Activated T-cell treated with anti-CD3 and anti-CD28 coated beads, Interleukin-2, amount 50 U/mL, for 1 hour (primary cell): ENCODE measurements around the gene PPFIA4.

Experiments
- DNase-seq: peaks from one replicate; pipeline ENCODE4 v3.0.0-alpha.2; 2020

Gene PPFIA4

DNA sequence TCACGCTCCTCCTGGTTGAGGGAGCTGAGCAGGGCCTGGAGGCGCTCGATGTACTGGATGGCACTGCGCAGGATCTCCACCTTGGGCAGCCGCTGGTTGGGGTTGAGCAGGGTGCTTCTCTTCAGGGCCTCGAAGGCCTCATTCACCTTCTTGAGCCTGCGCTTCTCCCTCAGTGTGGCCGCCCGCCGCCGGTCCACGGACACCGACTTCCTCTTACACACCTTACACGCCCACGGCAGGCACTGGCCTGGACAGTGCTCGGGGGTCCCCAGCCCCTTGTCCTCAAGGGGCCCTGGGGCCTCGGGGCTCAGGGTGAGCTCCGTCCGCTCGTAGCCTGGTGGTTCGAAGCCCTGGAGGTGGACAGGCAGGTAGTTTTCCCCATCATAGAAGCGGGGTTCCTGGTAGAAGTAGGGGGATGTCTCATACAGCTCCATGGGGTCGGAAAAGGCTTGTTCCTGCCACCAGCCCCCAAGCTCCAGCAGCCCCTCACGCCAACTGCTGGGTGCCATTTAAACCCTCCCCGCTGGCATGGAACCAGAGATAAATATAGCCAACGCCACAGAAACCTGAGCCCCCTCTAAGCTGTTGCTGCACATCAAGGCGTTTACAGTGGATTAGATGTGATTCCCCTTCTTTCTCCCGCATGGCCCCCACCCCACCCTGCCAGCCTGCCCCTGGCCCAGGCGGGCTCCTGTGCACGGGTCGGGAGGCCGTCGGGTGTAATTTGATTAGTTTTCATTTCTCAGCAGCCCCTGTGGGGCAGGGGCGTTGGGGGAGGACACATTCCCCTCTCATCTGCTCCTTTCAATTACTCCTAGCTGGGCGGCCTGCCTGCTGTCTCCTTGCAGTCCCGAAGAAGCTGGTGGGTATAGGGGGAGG, 59.5 kb downstream of the PPFIA4 start, which contains the start of gene MYOG:
Gene MYOG, minus strand, starts transcription at position 485 of the 879 bp plus-strand sequence. Its CDS starts 51 bp downstream, at position 434.
- no peak for DNase-seq

DNA sequence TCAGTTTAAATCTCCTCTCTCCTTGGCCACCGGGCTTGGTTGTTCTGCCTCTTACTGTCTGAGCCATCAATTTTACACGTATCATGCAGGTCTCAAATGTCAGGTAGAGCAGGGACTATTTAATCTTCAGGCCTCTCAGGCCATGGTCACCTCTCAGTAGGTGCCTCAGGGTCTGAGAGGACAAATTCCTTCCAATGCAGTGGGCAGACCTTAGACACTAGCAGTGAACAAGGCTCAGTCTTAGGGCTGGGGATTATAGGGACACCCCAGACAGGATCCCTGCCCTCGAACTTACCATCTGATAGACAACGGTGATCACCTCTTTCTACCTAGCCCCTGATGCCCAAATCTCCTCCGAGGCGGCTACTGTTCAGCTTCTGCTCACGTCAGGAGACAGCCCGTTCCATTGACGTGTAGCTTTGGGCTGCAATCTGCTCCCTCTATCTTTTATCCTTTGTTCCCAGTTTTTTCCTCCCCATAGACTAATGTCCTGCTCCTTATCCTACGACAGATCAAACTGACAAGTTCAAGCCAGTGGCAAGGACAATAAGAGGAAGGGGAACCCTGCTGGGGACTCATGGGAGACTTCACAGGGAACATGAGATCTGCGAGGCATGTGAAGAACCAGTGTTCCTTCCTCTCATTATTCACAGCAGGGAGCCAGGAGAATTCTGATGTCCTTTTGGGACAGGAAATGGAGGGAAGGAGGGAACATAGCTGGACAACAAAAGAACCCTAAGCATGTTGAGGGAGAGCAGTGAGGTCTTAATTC, 60.9 kb downstream of the PPFIA4 start:
- DNase-seq, result no peak

DNA sequence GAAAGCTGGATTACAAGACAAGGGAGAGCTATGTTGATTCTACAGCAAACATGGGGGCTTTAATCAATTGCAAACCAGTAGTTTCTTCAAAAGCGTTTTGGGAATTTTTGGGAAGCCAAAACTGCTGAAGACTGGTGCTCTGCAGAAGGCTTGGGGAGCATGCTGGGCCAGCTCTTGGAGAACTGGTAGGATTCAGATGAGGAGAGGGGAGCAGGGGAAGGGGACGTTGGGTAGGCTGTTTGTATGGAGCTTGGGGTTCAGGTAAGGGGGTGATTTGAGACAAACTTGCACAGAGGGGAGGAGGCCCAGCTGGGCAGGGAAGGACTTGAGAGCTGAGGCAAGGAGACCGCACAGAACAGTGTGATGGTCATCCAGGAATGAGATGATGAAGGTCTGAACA, 62.1 kb downstream of the PPFIA4 start:
- no peak for DNase-seq

DNA sequence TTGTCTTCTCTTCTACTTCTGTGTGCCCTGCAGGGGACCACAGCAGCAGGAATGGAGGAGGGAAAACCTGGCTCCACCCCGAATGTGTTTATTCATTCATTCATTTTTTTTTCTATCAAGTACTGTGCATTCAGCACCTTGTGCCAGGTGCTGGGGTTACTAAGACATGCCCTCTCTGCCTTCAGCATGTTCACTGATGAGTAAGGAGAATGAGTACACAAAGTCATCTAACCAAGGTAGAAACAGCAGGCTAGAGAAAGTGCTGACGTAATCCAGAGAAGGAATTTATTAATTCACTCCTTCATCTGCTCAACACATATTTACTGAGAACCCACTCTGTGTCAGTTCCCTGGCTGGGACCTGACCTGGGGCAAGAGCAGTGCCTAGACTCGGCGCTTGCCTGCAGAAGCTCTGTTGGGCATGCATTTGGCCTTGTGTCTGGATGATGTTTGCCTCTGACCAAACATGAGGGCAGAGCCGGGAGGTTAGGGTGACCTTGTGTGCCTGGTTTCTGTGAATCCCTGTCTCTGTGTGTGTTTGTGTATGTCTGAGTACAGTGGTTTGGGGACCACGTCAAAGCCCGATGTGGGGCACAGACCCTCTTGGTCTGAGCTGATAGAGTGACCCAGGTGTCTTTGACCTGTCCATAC, 62.8 kb downstream of the PPFIA4 start:
- DNase-seq, result no peak

DNA sequence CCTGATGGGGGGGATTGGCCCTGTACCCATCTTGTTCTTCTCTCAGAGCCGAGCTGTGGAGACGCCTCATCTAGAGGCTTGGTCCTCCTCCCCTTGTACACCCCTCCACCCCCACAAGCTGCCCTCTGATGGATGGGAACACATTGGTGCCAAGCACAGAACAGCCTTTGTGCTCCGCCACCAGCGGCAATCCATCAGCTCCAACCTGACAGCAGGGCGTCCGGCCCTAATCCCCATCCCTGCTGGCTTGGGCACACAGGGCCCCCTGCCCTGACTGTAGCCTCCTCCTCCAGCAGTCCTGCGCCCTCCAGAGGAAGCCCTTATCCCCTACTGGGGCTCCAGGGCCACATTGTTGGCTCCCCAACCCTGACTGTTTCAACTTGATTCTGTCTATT, 63.4 kb downstream of the PPFIA4 start:
- DNase-seq, result no peak

DNA sequence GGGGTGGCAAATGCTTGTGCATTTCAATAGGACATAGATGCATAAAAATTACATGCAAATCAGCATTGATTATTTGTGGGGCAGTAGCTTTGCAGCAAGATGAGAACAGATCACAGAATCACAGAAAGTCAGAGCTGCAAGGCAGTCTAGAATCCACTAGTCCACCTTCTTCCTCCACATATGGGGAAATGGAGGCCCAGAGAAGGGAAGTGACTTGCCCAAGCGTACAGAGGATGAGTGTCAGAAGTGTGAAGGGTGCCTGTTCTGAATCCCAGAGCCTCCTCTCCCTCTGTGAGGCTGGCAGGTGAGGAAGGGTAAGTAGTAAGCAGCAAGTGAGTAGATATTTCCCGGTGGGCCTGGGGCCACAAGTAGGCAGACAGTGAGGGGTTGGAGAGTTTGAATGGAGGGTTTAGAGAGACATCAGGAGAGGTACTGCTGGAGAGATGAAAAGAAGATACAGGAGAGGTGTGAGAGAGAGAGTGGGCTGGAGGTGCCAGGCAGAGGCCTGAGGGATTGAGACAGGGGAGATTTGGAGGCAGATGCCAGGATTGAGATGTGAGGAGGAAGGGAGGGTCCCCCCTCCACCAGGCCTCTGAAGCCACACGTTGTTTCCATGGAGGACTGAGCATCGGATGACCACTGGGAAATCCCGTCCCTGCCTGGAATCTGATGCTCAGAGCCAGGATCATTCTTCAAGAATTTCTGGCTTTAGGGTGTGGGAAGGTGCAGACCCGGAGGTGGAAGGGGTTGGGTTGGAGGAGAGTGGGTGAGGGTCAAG, 64.3 kb downstream of the PPFIA4 start:
- DNase-seq, result no peak

DNA sequence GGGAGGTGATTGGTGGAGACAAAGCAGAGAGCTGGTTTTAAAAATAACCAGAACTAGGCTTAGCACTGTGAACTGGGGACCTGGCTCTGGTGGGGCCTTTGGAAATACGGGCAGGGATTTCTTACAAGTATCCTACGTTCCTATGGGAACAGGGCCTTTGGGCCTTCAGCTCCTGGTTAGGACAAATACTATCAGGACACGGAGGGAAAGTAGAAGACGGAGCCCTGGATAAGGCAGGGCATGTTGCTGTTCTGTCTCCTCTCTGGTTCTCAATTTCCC, 64.8 kb downstream of the PPFIA4 start:
- no peak for DNase-seq

DNA sequence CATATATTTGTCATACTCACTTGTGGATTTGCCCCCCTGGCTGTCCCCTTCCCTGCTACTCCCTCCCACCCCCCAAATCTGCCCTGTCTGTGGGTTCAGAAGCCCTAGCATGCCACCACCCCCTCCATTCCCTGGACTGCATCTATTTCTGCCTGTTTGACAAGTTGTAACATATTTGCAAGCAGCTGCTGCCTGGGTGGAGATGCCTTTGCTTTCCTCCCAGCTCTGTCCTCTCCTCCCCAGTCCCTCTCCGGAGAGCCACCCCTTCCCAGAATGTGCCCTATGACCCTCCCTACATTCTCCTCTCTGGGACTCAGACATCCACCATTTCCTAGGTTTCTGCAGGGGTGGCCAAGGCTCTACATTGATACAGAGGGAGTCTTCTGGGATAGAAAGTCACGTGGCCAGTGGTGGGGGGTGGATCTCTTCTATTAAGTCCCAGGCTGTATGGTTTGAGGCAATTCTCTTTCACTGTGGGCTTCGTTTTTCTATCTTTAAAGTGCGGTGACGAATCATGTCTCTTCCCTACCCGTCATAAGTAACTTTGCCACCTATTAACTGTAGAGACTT, 65.6 kb downstream of the PPFIA4 start:
- no peak for DNase-seq

DNA sequence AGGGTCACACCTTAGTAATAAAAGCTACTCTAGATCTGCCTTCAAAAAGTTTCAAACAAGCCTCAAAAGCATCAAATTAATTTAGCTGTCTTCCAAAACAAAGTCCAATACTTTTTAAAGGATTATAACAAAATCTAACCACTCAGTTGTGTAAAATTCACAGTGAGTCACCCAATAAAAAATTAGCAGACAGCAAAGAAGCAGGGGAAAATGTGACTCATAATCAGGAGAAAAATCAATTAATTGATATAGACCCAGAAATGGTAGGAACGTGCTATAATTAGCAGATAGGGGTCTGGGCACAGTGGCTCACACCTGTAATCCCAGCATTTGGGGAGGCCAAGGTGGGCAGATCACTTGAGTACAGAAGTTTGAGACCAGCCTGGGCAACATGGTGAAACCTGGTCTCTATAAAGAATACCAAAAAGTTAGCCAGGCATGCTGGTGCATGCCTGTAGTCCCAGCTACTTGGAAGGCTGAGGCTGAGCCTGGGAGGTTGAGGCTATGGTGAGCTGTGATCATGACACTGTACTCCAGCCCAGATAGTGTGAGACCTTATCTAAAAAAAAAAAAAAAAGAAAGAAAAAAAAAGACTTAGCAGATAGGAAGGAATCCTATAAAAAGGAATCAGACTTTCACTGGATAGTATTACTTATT, 67.6 kb downstream of the PPFIA4 start:
- no peak for DNase-seq

DNA sequence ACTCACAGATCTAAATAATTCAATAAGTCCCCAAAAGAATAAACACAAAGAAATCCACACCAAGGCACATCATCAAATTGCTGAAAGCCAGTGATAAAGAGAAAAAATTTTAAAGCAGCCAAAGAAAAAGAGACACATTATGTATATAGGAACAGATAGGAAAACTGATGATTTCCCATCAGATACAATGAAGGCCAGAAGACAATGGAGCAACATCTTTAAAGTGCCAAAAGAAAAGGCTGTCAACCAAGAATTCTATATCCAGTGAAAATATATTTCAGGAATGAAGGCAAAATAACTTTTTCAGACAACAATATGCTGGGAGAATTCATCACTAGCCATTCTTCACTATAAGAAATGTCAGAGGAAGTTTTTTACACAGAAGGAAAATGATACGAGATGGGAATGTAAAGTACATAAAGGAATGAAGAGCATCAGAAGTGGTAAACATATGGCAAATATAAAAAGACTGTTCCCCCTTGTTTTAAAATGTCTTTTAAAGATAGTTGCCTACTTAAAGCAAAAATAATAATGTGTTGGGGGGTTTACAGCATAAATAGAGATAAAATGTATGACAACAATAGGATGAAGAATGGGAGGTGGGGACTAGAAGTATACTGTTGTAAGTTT, 68.9 kb downstream of the PPFIA4 start:
- no peak for DNase-seq

DNA sequence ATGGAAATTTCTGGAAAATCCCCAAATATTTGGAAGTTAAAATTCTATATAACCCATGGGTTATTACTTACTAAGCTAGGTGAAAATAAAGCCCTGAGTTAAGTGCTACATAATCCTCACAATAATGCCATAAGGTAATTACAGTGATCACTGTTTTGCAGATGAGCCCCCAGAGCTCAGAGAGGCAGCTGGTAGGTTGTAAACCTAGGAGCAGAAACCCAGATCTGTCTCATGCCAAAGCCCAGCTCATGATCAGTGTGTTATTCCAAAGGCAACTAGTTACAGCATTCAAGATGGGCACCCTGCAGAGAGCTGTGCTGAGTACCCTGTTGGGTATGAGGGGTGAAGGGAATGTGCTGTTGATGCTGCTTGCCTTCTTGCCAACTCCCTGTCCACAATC, 70.3 kb downstream of the PPFIA4 start:
- DNase-seq, result no peak

DNA sequence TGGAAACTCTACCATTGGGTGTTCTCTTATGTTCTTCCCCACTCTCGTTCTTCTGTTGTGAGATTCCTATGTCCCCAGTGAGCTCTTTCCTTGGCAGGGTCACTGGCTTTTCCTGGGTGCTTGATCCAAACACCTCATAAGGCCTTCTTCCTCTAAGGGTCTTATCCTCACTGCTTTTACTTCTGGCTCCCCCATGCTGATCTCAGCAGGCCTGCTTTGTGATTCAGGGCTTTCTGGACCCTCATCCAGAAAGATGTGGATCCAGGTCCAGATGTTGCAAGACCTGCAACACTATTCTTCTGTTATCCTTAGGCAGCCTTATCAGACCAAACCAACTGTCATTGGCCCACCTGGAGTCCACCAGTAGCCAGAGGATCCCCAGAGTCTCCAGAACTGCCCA, 70.7 kb downstream of the PPFIA4 start:
- no peak for DNase-seq

DNA sequence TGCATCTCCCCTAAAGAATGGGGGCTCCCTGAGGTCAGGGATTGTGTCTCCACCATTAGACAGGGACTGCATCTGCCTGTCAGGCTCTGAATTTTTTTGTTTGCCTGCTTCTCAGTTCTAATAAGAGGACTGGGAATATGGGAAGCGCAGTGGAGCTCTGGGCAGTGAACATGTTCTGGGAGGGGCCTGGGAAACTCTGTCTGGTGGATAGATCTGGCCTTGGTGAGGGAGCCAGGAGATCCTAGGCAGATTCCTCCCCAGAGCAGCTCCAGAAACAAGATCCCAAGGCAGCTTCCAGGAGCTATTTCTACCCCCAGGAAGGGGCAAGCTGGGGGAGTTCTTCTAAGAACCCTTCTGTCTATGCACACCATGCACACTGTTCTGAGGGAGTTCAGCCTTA, 72.2 kb downstream of the PPFIA4 start:
- no peak for DNase-seq

DNA sequence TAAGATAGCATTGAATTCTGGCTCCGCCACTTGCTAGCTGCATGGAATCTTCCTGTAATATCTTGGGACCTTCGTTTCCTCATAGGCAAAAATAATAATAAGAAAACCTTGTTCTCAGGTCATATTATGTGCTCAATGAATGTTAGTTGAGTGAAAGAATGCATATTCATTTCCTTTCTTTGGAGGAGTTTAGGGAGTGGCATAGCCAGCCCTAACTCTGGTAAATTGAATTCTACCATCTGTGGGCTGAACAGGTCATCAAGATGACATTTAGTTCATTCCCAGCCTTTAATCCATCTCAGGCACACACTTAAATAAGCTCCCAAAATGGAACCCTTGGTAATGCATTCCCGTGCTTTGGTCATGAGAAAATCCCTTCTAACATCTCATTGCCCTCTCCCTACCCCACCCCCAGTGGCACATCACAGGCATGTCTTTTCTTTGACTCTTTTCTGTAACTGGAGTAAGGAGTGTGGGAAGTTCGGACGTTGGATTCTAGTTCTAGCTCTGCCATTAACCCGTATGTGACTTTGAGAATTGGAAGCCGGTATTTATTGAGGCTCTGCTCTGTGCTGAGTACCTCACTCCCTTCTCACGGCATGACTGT, 72.7 kb downstream of the PPFIA4 start:
- no peak for DNase-seq

DNA sequence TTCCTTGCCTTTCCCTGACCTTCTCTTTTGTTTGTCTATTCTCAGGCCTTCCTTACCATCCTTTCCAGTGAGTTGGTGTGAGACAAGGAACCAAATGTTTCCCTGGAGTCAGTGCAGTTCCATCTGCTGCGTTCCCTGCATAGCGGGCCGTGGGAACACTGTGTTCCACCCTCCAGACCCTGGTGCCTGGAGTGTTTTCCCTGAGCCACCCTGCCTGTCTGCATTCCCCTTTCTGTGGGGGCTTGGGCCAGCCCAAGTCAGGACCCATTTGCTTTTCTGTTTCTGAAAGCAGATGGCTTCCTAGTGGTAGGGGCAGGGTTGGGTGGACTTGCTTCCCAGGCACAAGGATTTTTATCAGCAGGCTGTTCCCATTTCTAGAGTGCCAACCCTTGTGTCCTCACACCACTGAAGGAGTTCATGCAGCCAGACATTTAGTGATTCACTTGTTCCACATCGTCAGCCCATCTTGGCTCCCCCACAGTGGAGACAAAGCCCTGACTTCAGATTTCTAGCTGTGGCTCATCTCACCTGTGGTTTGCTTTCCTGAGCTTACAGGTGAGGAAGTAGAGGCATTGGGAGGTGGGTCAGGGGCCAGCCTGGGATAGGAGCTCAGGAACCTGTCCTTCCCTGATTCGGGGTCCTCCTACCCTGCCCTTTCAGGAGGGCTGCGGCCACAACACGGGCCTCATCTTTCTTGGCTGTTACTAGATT, 73.7 kb downstream of the PPFIA4 start:
- no peak for DNase-seq

DNA sequence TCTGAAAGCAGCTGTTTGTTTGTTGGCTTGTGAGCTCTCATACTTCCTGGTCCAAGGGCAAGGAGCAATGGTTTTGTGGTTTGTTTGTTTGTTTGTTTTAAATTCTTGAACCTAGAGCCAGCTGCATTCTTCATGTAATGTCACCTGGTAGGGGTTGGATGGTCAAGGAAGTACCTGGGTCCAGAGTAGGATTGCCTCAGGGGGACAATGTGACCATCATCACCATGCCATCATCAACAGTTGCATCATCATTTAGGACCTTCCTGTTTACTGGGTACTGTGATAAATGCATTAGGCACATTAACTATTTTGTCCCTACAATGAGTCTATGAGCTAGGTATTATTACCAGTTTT, 74.2 kb downstream of the PPFIA4 start:
- DNase-seq, result no peak

DNA sequence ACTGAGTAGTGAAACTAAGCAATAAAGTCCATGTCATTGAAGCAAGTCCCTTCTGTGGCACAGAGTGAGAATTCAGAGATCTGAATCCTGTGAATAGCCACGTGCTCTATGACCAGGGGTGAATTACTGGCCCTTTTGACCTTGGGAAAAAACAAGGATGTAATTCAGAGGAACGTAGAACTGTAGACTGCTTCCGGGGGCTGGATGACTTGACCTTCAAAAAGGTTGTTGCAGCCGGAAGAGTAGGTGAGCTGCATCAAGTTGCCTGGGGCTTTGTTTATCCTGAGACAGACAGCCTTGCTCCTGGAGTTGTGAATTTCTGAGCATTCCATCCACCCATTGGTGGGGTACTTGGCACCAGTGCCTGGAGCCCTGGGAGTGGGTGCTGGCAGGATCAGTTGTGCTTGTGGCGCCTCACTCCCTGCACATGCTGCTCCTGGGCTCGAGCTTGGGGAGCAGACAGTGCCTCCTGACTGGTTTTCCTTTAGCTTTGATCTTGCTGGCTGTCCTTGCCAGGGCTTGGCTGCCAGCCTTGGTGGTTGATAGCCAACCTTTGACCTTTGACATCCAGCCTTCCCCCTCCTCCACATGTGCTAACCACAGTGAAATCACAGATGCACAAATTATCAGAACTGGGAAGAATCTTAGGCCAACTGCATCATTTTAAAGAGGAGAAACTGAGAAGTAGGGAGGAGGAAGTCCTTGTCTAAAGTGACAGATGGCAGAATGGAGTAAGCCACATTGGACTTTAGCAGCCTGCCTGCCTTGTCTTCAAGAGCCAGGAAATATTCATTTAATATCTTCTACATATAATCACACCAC, 75.7 kb downstream of the PPFIA4 start:
- no peak for DNase-seq

DNA sequence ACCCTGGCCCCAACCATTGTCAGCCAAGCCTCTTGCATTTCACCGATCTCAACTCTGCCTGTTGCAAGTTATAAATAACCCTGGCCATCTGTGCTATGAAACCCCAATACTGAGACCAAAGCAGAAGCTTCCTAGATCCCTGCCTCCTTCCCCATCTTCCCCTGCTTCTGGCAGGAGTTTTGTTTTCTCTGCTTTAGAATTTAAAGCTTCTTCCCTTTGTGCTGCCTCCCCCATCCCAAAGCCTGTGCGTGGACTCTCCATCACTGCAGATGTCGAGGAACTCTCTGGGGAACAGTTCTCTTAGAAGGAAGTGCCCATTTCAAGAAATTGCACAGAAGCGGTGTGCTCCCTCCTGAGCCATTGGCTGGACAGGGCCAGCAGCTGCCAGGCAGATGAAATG, 76.9 kb downstream of the PPFIA4 start:
- no peak for DNase-seq

DNA sequence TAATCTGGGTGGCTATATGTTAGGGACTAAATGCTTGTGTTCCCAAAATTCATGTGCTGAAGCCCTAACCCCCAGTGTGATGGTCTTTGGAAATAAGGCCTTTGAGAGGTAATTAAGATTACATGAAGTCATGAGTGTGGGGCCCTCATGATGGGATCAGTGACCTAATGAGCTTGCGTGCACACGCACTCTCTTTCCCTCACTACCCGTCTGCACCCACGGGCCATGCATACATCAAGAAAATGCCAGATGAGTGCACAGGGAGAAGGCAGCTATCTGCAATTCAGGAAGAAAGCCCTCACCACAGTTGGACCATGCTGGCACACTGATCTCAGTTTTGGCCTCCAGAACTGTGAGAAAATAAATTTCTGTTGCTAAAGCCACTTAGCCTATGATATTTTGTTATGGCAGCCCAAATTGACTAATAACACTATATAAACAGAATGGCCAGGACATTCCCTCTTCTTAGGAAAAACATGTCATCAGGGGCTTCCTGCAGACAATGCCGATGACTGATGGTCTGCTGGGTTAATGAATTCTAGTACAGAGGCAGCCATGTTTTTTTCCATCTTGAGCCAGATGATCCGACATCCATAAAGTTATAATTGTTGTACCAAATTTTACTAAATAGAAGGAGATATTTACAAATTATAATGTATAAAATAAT, 77.7 kb downstream of the PPFIA4 start:
- DNase-seq, result no peak
